Germinal center (tissue), 1 donor: Measurements from ENCODE around the gene GARIN5A.
A peak's percentile ranks its signal among the peaks of the same experiment; 100 is the strongest.

Experiments used
- DNase-seq: peaks from one replicate; pipeline ENCODE4 v3.0.0; 2012; ENCODE audit warnings: mixed read lengths, low spot score

Gene GARIN5A

GRCh38 chr19:50417111-50418081, 59.3 kb downstream of the GARIN5A start:
- peak; percentile 51 for DNase-seq
